ENCODE results near the gene ADD3. TPM values are rescaled to one million over a fixed set of nuclear protein-coding genes. Genes with fewer than 3 reads are reported as not detected.

ADD3 gene
- total and polyA plus RNA-seq, 10 of the 15 experiments (the other 5 are each of a cell fraction or from before 2014, with no cell fraction given), result 27.3 to 129 (median 67.8) TPM

- no peak for TF ChIP-seq POU2F2 (IDR thresholded peaks at IDR 0.05; ENCODE audit: borderline replicate concordance, low read depth, low read length)
Observed at GRCh38 chr10:110008518-110009339, 945 bp downstream of the ADD3 start (continued).

- DNase-seq (ENCODE audit: low read depth, low spot score) (peak; percentile 55), FAIRE-seq (peak; percentile 77), ATAC-seq (peak; percentile 36)
- H3K4me2 ChIP-seq (ENCODE audit: control insufficient read depth, insufficient read depth), result peak overlapping the region; percentile 82
- peaks cover 26% of the 10 kb centered on the region for H3K4me1 ChIP-seq (ENCODE audit: control insufficient read depth, insufficient read depth, low read length)
- intact Hi-C loops (cut with micrococcal nuclease; ENCODE audit: unreplicated experiment), result loop anchor here (5.0 to 10.0 kb wide), 3 partner anchors 33 to 125 kb away; no protein-coding TSS in a partner anchor
- in situ Hi-C loops (cut with MboI), result no loop called here
- H4K20me1 ChIP-seq (ENCODE audit: control insufficient read depth, insufficient read depth), result no peaks in the 10 kb centered on the region
- H3K4me3 ChIP-seq, result peak overlapping the region; percentile 90
- BruUV-seq (replicated peaks), result no TSS peak
- H3K27me3 ChIP-seq (replicated peaks in 1 of 2; ENCODE audit: control insufficient read depth in 2 of 2, insufficient read depth in 2 of 2, low read length in 1 of 2), result no peaks in the 10 kb centered on the region
- no peaks in the 10 kb centered on the region for H3K9me3 ChIP-seq (replicated peaks; ENCODE audit: control insufficient read depth, insufficient read depth, low read length)
- WGBS (ENCODE audit: insufficient coverage, insufficient replicate concordance, low lambda C conversion rate, missing lambda C conversion rate), result 40% methylated on average over 4 of the region's 4 CpGs
- H3K9ac ChIP-seq (ENCODE audit: control insufficient read depth, insufficient read depth, low read length), result peak overlapping the region; percentile 71
- RAD21 ChIA-PET (ENCODE audit: unreplicated experiment), result interaction anchor here (0.8 to 6.6 kb wide), 11 partner anchors 23 to 66 kb away, joined by 3 to 60 read pairs (median 3); no protein-coding TSS in a partner anchor
- SMC1A ChIA-PET (ENCODE audit: uncharacterized antibody, unreplicated experiment), result interaction anchor here (0.6 to 5.7 kb wide), 23 partner anchors 11 to 255 kb away, joined by 3 to 43 read pairs (median 4); no protein-coding TSS in a partner anchor
- POLR2A ChIA-PET, result interaction anchor here (0.8 to 1.5 kb wide), 2 partner anchors 59 to 74 kb away, joined by 4 to 10 read pairs; no protein-coding TSS in a partner anchor
- peak overlapping the region; percentile 7; the same call in 1 of the 2 replicates for H3K27ac ChIP-seq (ENCODE audit: control insufficient read depth, insufficient read depth)
- H2AFZ ChIP-seq (ENCODE audit: control insufficient read depth, low read depth, low read length), result no peak overlapping the region; the same call in 1 of the 2 replicates
- H3K36me3 ChIP-seq (ENCODE audit: control insufficient read depth in 2 of 2, insufficient read depth in 2 of 2, low read length in 1 of 2), result no peaks in the 10 kb centered on the region
- CTCF ChIA-PET, result interaction anchor here (0.5 to 3.8 kb wide), 12 partner anchors 9 to 538 kb away, joined by 3 to 18 read pairs (median 4); no protein-coding TSS in a partner anchor
- peaks cover 51% of the 10 kb centered on the region for H3K79me2 ChIP-seq (ENCODE audit: control insufficient read depth, insufficient read depth, low read length)
- TF ChIP-seq BACH1 (IDR thresholded peaks at IDR 0.05; ENCODE audit: borderline replicate concordance) (no peak), SIN3A (IDR thresholded peaks at IDR 0.05; ENCODE audit: low read depth, low read length) (no peak), PRDM15 (CRISPR knock-in tag; IDR thresholded peaks at IDR 0.05) (no peak), IRF4 (IDR thresholded peaks at IDR 0.05; ENCODE audit: low read depth, low read length) (no peak), CREB1 (IDR thresholded peaks at IDR 0.05; ENCODE audit: low read depth) (no peak), CBX5 (IDR thresholded peaks at IDR 0.05; ENCODE audit: low read depth) (no peak), ZSCAN29 (IDR thresholded peaks at IDR 0.05) (no peak), TCF3 (IDR thresholded peaks at IDR 0.05; ENCODE audit: borderline replicate concordance, insufficient read depth, low read depth, low read length) (no peak), FOXM1 (IDR thresholded peaks at IDR 0.05; ENCODE audit: low read depth, low read length) (0 out of 2 replicates have a peak, but pooled peaks have one; percentile 12), BCL11A (IDR thresholded peaks at IDR 0.05; ENCODE audit: low read depth, low read length) (no peak), NFYB (IDR thresholded peaks at IDR 0.05; ENCODE audit: insufficient read depth, low read depth, low read length) (peak; percentile 88), USF2 (IDR thresholded peaks at IDR 0.05; ENCODE audit: borderline replicate concordance, low read depth, low read length) (no peak), ZBED1 (IDR thresholded peaks at IDR 0.05; ENCODE audit: borderline replicate concordance) (no peak)
Observed at GRCh38 chr10:110009736-110010475, 2.1 kb downstream of the ADD3 start.

All from GM12878 (cell line).